ENCODE measurements around the gene MYH3.
"Not testable (repeated sequence)": the region's sequence is repeated elsewhere in the genome, so short reads cannot be mapped to it uniquely, and the experiment has no call there.

The MYH3 gene

GRCh38 chr17:10657148-10657547 is at the start of gene MYH3:
TSS of gene MYH3 (minus strand) at chr17:10657309. CDS start at chr17:10655064, 2,245 bp downstream.
- no peak for DNase-seq (ENCODE audit: low read depth)

- DNase-seq (ENCODE audit: low read depth) = no peak
These were observed 48.6 kb upstream of the MYH3 start for GRCh38 chr17:10705727-10706126.

GRCh38 chr17:10702574-10702973 is 45.5 kb upstream of the MYH3 start:
- no peak for DNase-seq (ENCODE audit: low read depth)

DNA sequence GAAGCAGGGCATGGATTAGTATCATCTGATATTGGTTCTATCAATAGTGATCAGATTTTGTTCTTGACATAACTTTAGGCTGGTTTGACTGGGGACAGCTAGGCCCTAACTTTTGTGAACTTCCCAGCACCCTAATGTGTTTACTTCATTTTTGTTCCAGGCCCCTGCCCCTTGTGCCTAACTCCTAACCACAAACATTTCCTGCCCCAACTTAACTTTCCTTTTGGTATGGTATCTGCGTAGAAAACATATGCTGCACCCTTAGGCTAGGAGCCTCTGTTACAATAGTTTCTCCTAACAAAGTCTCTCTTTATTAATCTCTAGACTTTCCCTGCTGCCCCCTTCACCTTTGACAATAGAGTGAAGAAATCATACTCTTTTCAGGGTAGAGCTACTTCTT is 42.7 kb upstream of the MYH3 start:
- DNase-seq (ENCODE audit: low read depth) = no peak

- DNase-seq (ENCODE audit: low read depth) = no peak
These were observed 41.1 kb upstream of the MYH3 start for GRCh38 chr17:10698096-10698818.

- peak; percentile 89 for DNase-seq (ENCODE audit: low read depth)
These were observed 40.3 kb upstream of the MYH3 start, which contains the start of the genes ADPRM and SCO1 for GRCh38 chr17:10697092-10698081. TSS of gene ADPRM (plus strand) at chr17:10697594. CDS start at chr17:10704927, 7,333 bp downstream. TSS of gene SCO1 (minus strand) at chr17:10697533. CDS start at chr17:10697507, 26 bp downstream.

GRCh38 chr17:10695875-10696407 is 38.8 kb upstream of the MYH3 start:
- DNase-seq (ENCODE audit: low read depth) = not testable (repeated sequence)

DNA sequence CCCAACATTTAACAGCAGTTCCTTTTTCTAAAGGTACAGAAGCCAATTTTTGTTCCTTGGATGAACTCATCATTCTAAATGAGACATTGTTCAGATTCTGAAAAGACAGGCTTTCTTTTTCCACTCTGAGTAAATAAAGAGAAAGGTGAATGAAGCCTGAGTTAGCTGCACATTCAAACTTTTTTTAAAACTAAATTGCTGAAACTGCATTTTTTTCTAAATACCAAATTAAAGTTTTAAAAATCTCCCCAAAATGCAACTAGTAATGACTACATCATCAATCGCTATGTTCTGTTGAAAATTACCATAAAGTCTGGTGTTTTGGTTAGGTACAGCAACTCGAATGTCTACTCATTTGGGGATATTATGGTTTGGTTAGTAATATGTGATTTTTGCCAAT is 30.4 kb upstream of the MYH3 start:
- no peak for DNase-seq (ENCODE audit: low read depth)

GRCh38 chr17:10683853-10684252 is 26.7 kb upstream of the MYH3 start:
- no peak for DNase-seq (ENCODE audit: low read depth)

DNA sequence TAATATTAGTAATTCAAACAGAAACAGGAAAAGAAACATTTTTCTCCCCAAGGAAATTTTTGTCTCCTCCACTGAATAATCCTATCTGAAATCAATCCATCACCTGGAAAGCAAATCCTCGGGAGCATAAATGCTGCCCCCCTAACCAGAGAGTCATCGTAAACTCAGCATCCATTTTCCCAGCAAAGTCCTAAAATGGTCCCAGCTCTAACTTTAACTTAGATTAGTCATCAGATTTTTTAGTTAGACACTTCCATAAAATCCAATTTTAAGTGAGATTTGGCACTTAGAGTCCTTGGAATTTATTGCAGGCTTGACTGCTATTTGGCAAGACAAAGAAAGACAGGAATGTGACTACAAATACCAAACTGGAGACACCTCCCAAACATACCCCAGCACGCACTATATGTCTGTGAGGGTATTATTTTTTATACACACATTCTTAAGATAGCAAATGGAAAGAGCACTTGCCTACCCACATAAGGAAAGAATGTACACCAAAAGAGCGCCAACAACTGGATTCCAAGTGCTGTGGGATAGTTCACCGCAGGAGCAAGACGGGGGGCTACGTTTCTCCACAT is 24.8 kb upstream of the MYH3 start:
- DNase-seq (ENCODE audit: low read depth) = no peak

GRCh38 chr17:10674704-10675103 is 17.6 kb upstream of the MYH3 start:
- no peak for DNase-seq (ENCODE audit: low read depth)

- no peak for DNase-seq (ENCODE audit: low read depth)
These were observed 16.2 kb upstream of the MYH3 start for GRCh38 chr17:10673312-10673711.

GRCh38 chr17:10668775-10669174 is 11.7 kb upstream of the MYH3 start:
- no peak for DNase-seq (ENCODE audit: low read depth)

GRCh38 chr17:10666906-10667305 is 9.8 kb upstream of the MYH3 start:
- no peak for DNase-seq (ENCODE audit: low read depth)

GRCh38 chr17:10664571-10664970 is 7.5 kb upstream of the MYH3 start:
- no peak for DNase-seq (ENCODE audit: low read depth)

GRCh38 chr17:10663231-10663630 is 6.1 kb upstream of the MYH3 start:
- DNase-seq (ENCODE audit: low read depth) = no peak

- no peak for DNase-seq (ENCODE audit: low read depth)
These were observed 4.3 kb upstream of the MYH3 start for GRCh38 chr17:10661437-10661836.

GRCh38 chr17:10657879-10658278 is 770 bp upstream of the MYH3 start:
- no peak for DNase-seq (ENCODE audit: low read depth)

- DNase-seq (ENCODE audit: low read depth) = no peak
These were observed 3.1 kb downstream of the MYH3 start for GRCh38 chr17:10653987-10654386.

- DNase-seq (ENCODE audit: low read depth) = no peak
These were observed 4.0 kb downstream of the MYH3 start for GRCh38 chr17:10652984-10653659.

DNA sequence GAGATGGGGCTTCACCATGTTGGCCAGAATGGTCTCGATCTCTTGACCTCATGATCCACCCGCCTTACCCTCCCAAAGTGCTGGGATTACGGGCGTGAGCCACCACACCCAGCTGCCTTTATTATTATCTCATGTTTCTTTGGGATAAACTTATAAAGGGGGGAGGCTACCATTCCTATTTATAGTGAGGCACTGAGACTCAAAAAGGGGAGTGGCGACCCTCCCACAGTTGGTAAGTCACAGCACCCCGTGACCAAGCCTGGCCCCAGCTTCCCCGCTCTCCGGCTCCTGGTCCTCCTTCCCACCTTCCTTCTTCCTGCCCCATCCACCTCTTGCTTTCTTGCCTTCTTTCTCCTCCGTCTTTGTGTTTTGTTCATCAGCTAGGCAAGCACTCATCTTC is 5.2 kb downstream of the MYH3 start:
- no peak for DNase-seq (ENCODE audit: low read depth)

- DNase-seq (ENCODE audit: low read depth) = no peak
These were observed 7.5 kb downstream of the MYH3 start for GRCh38 chr17:10649602-10650001.

Data from activated gamma-delta T cell treated with anti-CD3 and anti-CD28 coated beads, Interleukin-2, amount 50 U/mL, for 16 hours (primary cell).